HG03354 (cell line): ENCODE measurements around the gene CHGA.

ENCODE experiments used
- ATAC-seq: cut with Tn5 transposase; IDR thresholded peaks from one replicate; pipeline ENCODE4 v1.9.1; 2021; ENCODE audit warnings: mild to moderate bottlenecking; ENCODE audit not compliant: unreplicated experiment, poor library complexity, severe bottlenecking

The CHGA gene

GRCh38 chr14:92902726-92903125 is 20.2 kb upstream of the CHGA start:
- ATAC-seq: no peak

- no peak for ATAC-seq
Observed at GRCh38 chr14:92903359-92903758, 19.6 kb upstream of the CHGA start.

- ATAC-seq: no peak
Observed at GRCh38 chr14:92905667-92906066, 17.3 kb upstream of the CHGA start.

- no peak for ATAC-seq
Observed at GRCh38 chr14:92906420-92906819, 16.5 kb upstream of the CHGA start.

GRCh38 chr14:92906823-92907222 is 16.1 kb upstream of the CHGA start:
- no peak for ATAC-seq

GRCh38 chr14:92907316-92907911 is 15.5 kb upstream of the CHGA start:
- ATAC-seq: no peak

- ATAC-seq: no peak
Observed at GRCh38 chr14:92914087-92914656, 8.8 kb upstream of the CHGA start.

GRCh38 chr14:92916201-92916600 is 6.7 kb upstream of the CHGA start:
- no peak for ATAC-seq

- ATAC-seq: no peak
Observed at GRCh38 chr14:92917041-92917940, 5.7 kb upstream of the CHGA start.

GRCh38 chr14:92917956-92918355 is 5.0 kb upstream of the CHGA start:
- ATAC-seq: no peak

GRCh38 chr14:92920001-92920400 is 2.9 kb upstream of the CHGA start:
- no peak for ATAC-seq

- ATAC-seq: no peak
Observed at GRCh38 chr14:92922155-92922735, 705 bp upstream of the CHGA start.

- no peak for ATAC-seq
Observed at GRCh38 chr14:92923744-92924103, 774 bp downstream of the CHGA start.

- ATAC-seq: no peak
Observed at GRCh38 chr14:92924247-92924646, 1.3 kb downstream of the CHGA start.

- no peak for ATAC-seq
Observed at GRCh38 chr14:92925446-92925845, 2.5 kb downstream of the CHGA start.

GRCh38 chr14:92926180-92926845 is 3.4 kb downstream of the CHGA start:
- ATAC-seq: no peak

GRCh38 chr14:92926931-92927330 is 4.0 kb downstream of the CHGA start:
- ATAC-seq: no peak

- ATAC-seq: no peak
Observed at GRCh38 chr14:92927349-92928257, 4.7 kb downstream of the CHGA start.

- no peak for ATAC-seq
Observed at GRCh38 chr14:92928258-92928629, 5.3 kb downstream of the CHGA start.
